Mesenchymal stem cell (in vitro differentiated cells and primary cell): ENCODE measurements around the gene ZNF148.

Experiments
- DNase-seq: peaks from one replicate; pipeline ENCODE4 v3.0.0-alpha.2; 2013
- H2AFZ ChIP-seq: one replicate; pipeline ENCODE4 v1.6.1; 2013; ENCODE audit warnings: low read depth, mild to moderate bottlenecking, control low read depth, inconsistent platforms, low read length, moderate library complexity
- H2AK5ac ChIP-seq: 2 replicates; pipeline ENCODE4 v1.6.1; 2013; ENCODE audit warnings: low read length, moderate library complexity, mild to moderate bottlenecking, inconsistent platforms; ENCODE audit not compliant: severe bottlenecking
- H2BK120ac ChIP-seq: one replicate; pipeline ENCODE4 v1.6.1; 2013; ENCODE audit warnings: low read depth, mild to moderate bottlenecking, inconsistent platforms, low read length, moderate library complexity
- H2BK12ac ChIP-seq, 2 experiments: one replicate each; pipeline ENCODE4 v1.6.1; 2013; ENCODE audit warnings: inconsistent platforms in 2 of 2, low read length in 2 of 2, mild to moderate bottlenecking in 2 of 2, moderate library complexity in 2 of 2, control low read depth in 1 of 2
- H2BK15ac ChIP-seq: one replicate; pipeline ENCODE4 v1.6.1; 2013; ENCODE audit warnings: mild to moderate bottlenecking, low read depth, inconsistent platforms; ENCODE audit not compliant: poor library complexity, severe bottlenecking
- H2BK5ac ChIP-seq: 2 replicates; pipeline ENCODE4 v1.6.1; 2013; ENCODE audit warnings: low read depth, mild to moderate bottlenecking, low read length, control low read depth, inconsistent platforms; ENCODE audit not compliant: poor library complexity, severe bottlenecking
- H3K14ac ChIP-seq, 2 experiments: one replicate each; pipeline ENCODE4 v1.6.1; 2013; ENCODE audit warnings: inconsistent platforms in 2 of 2, low read length in 2 of 2, control low read depth in 1 of 2, mild to moderate bottlenecking in 1 of 2, moderate library complexity in 1 of 2
- H3K18ac ChIP-seq, 2 experiments: one replicate each; pipeline ENCODE4 v1.6.1; 2013; ENCODE audit warnings: inconsistent platforms in 2 of 2, low read length in 2 of 2, control low read depth in 1 of 2, low read depth in 1 of 2, mild to moderate bottlenecking in 1 of 2
- H3K23ac ChIP-seq, 2 experiments: one replicate each; pipeline ENCODE4 v1.6.1; 2013; ENCODE audit warnings: inconsistent platforms in 2 of 2, low read length in 2 of 2, mild to moderate bottlenecking in 2 of 2, moderate library complexity in 2 of 2, control low read depth in 1 of 2
- H3K27ac ChIP-seq: 2 replicates; pipeline ENCODE4 v1.5.1; 2013; ENCODE audit warnings: mild to moderate bottlenecking, moderate library complexity, low read length, control low read depth, inconsistent platforms; ENCODE audit not compliant: poor library complexity, severe bottlenecking
- H3K27me3 ChIP-seq, 2 experiments: 2 replicates each; pipeline versions ENCODE4 v1.6.1 to v1.7.0; 2013; ENCODE audit warnings: low read length in 2 of 2, mild to moderate bottlenecking in 2 of 2, moderate library complexity in 2 of 2, control low read depth in 1 of 2, inconsistent platforms in 1 of 2; ENCODE audit not compliant: control insufficient read depth in 1 of 2, insufficient read depth in 1 of 2
- H3K36me3 ChIP-seq, 2 experiments: 2 replicates each; pipeline versions ENCODE4 v1.6.1 to v1.7.0; 2013; ENCODE audit warnings: low read length in 2 of 2, control low read depth in 1 of 2, inconsistent platforms in 1 of 2, low read depth in 1 of 2, mild to moderate bottlenecking in 1 of 2; ENCODE audit not compliant: insufficient read depth in 2 of 2, control insufficient read depth in 1 of 2
- H3K4ac ChIP-seq, 2 experiments: one replicate each; pipeline ENCODE4 v1.6.1; 2013; ENCODE audit warnings: inconsistent platforms in 2 of 2, low read length in 2 of 2, mild to moderate bottlenecking in 2 of 2, moderate library complexity in 2 of 2, control low read depth in 1 of 2, low read depth in 1 of 2
- H3K4me1 ChIP-seq: 2 replicates; pipeline ENCODE4 v1.6.1; 2013; ENCODE audit warnings: low read depth, low read length, control low read depth; ENCODE audit not compliant: control insufficient read depth, insufficient read depth
- H3K4me2 ChIP-seq: 2 replicates; pipeline ENCODE4 v1.6.1; 2013; ENCODE audit warnings: low read length, mild to moderate bottlenecking, inconsistent platforms; ENCODE audit not compliant: poor library complexity, severe bottlenecking
- H3K4me3 ChIP-seq, 2 experiments: 2 replicates each; pipeline versions ENCODE4 v1.5.1 to v1.7.0; 2013; ENCODE audit warnings: low read length in 2 of 2, mild to moderate bottlenecking in 2 of 2, control low read depth in 1 of 2, low read depth in 1 of 2; ENCODE audit not compliant: insufficient read depth in 1 of 2
- H3K79me1 ChIP-seq: replicated peaks from 2 replicates; pipeline ENCODE4 v1.6.1; 2013; ENCODE audit warnings: mild to moderate bottlenecking, control low read depth, low read length, inconsistent platforms; ENCODE audit not compliant: poor library complexity, severe bottlenecking
- H3K9ac ChIP-seq: 2 replicates; pipeline ENCODE4 v1.7.0; 2013; ENCODE audit warnings: mild to moderate bottlenecking, low read length, moderate library complexity
- H3K9me3 ChIP-seq: 2 replicates; pipeline ENCODE4 v1.7.0; 2013; ENCODE audit warnings: mild to moderate bottlenecking, low read length; ENCODE audit not compliant: control insufficient read depth
- H4K8ac ChIP-seq: one replicate; pipeline ENCODE4 v1.6.1; 2013; ENCODE audit warnings: inconsistent platforms, mild to moderate bottlenecking, low read length, moderate library complexity
- H4K91ac ChIP-seq: one replicate; pipeline ENCODE4 v1.6.1; 2013; ENCODE audit warnings: mild to moderate bottlenecking, low read length, inconsistent platforms
- WGBS: methylation state at CpG from one replicate; pipeline ENCODE4 v1.1.7; 2013; ENCODE audit warnings: mixed read lengths; 5-methylcytosine and 5-hydroxymethylcytosine counted together

Gene ZNF148

DNA sequence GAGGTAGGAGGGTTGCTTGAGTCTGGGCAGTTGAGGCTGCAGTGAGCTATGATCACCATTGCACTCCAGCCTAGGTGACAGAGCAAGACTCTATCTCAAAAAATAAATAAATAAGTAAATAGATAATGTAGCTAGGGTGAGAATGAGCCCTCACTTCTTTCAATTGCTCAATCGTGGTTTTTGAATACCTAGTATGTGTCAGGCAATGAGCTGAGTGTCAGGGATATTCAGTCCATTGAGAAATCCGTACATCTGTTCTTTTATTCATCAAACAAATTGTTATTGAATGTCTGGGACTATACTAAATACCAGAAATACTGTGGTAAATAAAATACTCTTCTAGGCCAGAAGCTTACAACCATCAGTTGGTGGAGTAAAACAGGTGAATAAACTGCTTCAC is 6.2 kb upstream of the ZNF148 start:
- Histone ChIP-seq H2BK15ac (no peak overlapping the region), H3K4me3 (no peak overlapping the region), H2BK12ac (peak overlapping the region in 1 of 2 experiments; percentile 81), H3K14ac (no peak overlapping the region), H3K36me3 (no peaks in the 10 kb centered on the region), H3K9ac (no peak overlapping the region), H4K8ac (no peak overlapping the region), H3K9me3 (no peaks in the 10 kb centered on the region), H3K79me1 (peaks cover under 1% of the 10 kb centered on the region), H3K27me3 (no peaks in the 10 kb centered on the region), H3K4me1 (peaks cover 3% of the 10 kb centered on the region), H3K27ac (no peak overlapping the region), H4K91ac (no peak overlapping the region), H2BK5ac (no peak overlapping the region), H2AK5ac (no peak overlapping the region), H2BK120ac (no peak overlapping the region), H2AFZ (no peak overlapping the region), H3K18ac (no peak overlapping the region), H3K4ac (no peak overlapping the region), H3K4me2 (no peak overlapping the region), H3K23ac (no peak overlapping the region)
- WGBS = 80% methylated on average over 1 of the region's 2 CpGs
- no peak for DNase-seq

DNA sequence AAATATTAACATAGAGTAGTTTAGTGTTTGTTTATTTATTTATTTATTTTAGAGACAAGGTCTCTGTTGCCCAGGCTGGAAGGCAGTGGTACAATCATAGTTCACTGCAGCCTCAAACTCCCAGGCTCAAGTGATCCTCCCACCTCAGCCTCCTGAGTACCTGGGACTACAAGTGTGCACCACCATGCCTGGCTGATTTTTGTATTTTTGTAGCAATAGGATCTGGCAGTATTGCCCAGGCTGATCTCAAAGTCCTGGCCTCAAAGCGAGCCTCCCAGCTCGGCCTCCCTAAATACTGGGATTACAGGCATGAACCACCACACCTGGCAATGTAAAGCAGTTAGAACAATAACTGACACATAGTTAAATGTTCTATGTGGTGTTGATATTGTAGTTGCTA is 4.4 kb upstream of the ZNF148 start:
- no peak overlapping the region for H3K4me3 ChIP-seq
- H3K9ac ChIP-seq = no peak overlapping the region
- H3K27me3 ChIP-seq = no peaks in the 10 kb centered on the region
- H3K4me1 ChIP-seq = peaks cover 6% of the 10 kb centered on the region
- H3K18ac ChIP-seq = no peak overlapping the region
- DNase-seq = no peak
- H3K9me3 ChIP-seq = no peaks in the 10 kb centered on the region
- no peak overlapping the region for H3K4me2 ChIP-seq
- no peak overlapping the region for H3K27ac ChIP-seq
- H3K36me3 ChIP-seq = no peaks in the 10 kb centered on the region
- no peak overlapping the region for H2BK5ac ChIP-seq
- no peak overlapping the region for H2BK15ac ChIP-seq
- no peak overlapping the region for H4K8ac ChIP-seq
- H3K79me1 ChIP-seq = peaks cover 6% of the 10 kb centered on the region
- H2BK120ac ChIP-seq = no peak overlapping the region
- H3K14ac ChIP-seq = no peak overlapping the region
- no peak overlapping the region for H3K4ac ChIP-seq
- H2AK5ac ChIP-seq = no peak overlapping the region
- H2BK12ac ChIP-seq = no peak overlapping the region
- 81% methylated on average over 2 of the region's 2 CpGs for whole genome bisulfite sequencing
- no peak overlapping the region for H3K23ac ChIP-seq
- no peak overlapping the region for H2AFZ ChIP-seq
- H4K91ac ChIP-seq = no peak overlapping the region

DNA sequence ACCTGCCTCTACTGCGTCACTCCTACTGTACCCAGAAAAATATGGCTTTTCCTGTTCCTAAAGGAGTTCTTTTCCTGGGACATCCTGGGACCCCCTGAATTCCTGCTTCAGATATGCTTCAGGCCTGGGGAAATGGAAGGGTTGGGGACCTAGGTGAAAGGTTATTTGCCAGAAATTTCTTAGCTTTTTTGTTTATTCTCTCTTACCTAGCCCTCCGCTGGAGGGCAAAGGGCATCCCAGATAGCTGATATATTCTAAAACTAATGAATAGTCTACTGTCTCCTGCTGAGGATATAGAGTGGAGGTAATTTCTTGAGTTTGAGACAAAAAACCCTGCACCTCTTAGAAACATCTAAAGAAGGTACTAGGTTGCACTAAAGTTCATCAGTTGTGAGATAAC is 3.6 kb upstream of the ZNF148 start:
- no peak overlapping the region for H3K18ac ChIP-seq
- H3K27me3 ChIP-seq = no peaks in the 10 kb centered on the region
- no peak overlapping the region for H4K8ac ChIP-seq
- H3K23ac ChIP-seq = no peak overlapping the region
- H3K9me3 ChIP-seq = no peaks in the 10 kb centered on the region
- no peak overlapping the region for H2BK12ac ChIP-seq
- H2BK5ac ChIP-seq = no peak overlapping the region
- peaks cover 6% of the 10 kb centered on the region for H3K4me1 ChIP-seq
- H3K79me1 ChIP-seq = peaks cover 6% of the 10 kb centered on the region
- no peak for DNase-seq
- no peak overlapping the region for H3K14ac ChIP-seq
- H2AK5ac ChIP-seq = no peak overlapping the region
- WGBS = 80% methylated on average over 1 of the region's 2 CpGs
- H3K9ac ChIP-seq = no peak overlapping the region
- H3K27ac ChIP-seq = no peak overlapping the region
- no peaks in the 10 kb centered on the region for H3K36me3 ChIP-seq
- H3K4me2 ChIP-seq = no peak overlapping the region
- H2BK120ac ChIP-seq = no peak overlapping the region
- no peak overlapping the region for H3K4ac ChIP-seq
- no peak overlapping the region for H4K91ac ChIP-seq
- H3K4me3 ChIP-seq = no peak overlapping the region
- no peak overlapping the region for H2BK15ac ChIP-seq
- H2AFZ ChIP-seq = no peak overlapping the region

DNA sequence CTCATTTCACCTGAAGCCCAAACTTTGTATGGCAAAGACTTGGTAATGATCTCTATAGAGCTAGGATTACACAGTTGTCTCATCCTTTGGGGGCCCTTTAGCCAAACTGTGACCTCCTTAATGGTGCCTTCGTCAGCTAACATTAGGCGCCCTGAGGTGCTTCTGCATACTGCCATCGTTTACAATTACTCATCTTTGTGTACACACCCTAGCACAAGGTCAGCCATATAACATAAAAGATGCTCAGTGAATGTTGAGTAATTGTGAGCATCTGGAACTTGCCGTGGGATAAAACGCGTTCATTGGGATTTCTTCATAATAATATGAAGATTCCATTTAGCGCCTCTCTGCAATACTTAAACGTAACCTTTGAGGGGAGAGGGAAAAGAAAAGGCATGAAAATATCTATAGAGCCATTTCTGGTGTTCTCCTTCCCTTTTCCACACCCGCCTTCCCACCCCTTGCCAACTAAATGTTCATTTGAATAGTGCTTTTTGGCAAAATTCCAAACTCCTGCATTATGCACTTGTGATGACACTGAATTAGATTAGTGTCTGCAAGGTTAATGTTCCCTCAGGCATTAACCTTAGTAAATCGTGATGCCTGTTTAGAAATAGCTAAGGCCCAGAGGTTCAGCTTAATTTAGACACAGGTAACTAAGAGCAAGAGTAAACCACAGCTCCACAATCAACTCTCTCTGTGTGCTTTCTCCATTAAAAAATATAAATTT is 990 bp upstream of the ZNF148 start:
- H3K9me3 ChIP-seq = no peaks in the 10 kb centered on the region
- peak; percentile 63 for DNase-seq
- no peak overlapping the region for H3K27ac ChIP-seq
- no peak overlapping the region for H4K91ac ChIP-seq
- no peak overlapping the region for H3K14ac ChIP-seq
- H2BK5ac ChIP-seq = no peak overlapping the region
- peak overlapping the region; percentile 20 for H2AK5ac ChIP-seq
- no peak overlapping the region for H3K23ac ChIP-seq
- no peaks in the 10 kb centered on the region for H3K27me3 ChIP-seq
- H2BK120ac ChIP-seq = peak overlapping the region; percentile 95
- peak overlapping the region; percentile 94 for H4K8ac ChIP-seq
- WGBS = 62% methylated on average over 6 of the region's 10 CpGs
- peaks cover 4 to 6% of the 10 kb centered on the region in 2 experiments for H3K36me3 ChIP-seq
- no peak overlapping the region for H2BK15ac ChIP-seq
- peaks cover 7% of the 10 kb centered on the region for H3K4me1 ChIP-seq
- H2AFZ ChIP-seq = no peak overlapping the region
- H3K18ac ChIP-seq = peak overlapping the region in 1 of 2 experiments; percentile 96
- peak overlapping the region; percentile 57 to 77 for H3K4ac ChIP-seq
- H3K9ac ChIP-seq = peak overlapping the region; percentile 91
- peak overlapping the region; percentile 74 to 93 for H3K4me3 ChIP-seq
- peak overlapping the region; percentile 70 for H3K4me2 ChIP-seq
- H2BK12ac ChIP-seq = no peak overlapping the region
- H3K79me1 ChIP-seq = peaks cover 6% of the 10 kb centered on the region
